ENCODE results near the gene SLC66A3.

Gene SLC66A3

GRCh38 chr2:11220445-11220844 lies 65.2 kb downstream of the SLC66A3 start:
- DNase-seq: no peak

- DNase-seq: no peak
These were observed 67.6 kb downstream of the SLC66A3 start for GRCh38 chr2:11222845-11223244.

- DNase-seq: peak; percentile 48 to 56
These were observed 69.6 kb downstream of the SLC66A3 start for GRCh38 chr2:11224887-11225286.

DNA sequence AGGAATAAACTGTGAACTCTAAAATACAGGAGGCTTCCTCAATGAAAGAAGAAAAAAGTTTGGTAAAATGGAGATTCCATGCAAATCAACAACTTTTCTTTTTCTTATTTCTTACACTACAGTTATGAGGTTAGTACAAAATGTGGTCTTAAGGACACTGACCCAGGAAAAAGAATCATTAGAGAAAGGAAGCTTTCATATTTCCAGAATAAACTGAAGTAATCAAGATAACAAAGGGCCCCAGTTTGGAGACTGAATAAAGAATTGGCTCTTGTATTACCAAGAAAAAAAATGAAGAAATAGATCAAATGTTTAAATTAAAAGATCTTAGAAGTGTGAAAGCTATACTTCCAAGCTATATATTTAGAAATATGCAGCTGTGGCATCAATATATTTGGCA lies 72.3 kb downstream of the SLC66A3 start:
- no peak for DNase-seq

Measured in inflammatory macrophage treated with lipopolysaccharide for 1 hour (primary cell).